Lung microvascular endothelial cell (primary cell): ENCODE measurements around the gene RNU6-9. TPM values are rescaled to one million over a fixed set of nuclear protein-coding genes. Genes with fewer than 3 reads are reported as not detected.
A peak's percentile ranks its signal among the peaks of the same experiment; 100 is the strongest.

Experiments
- DNase-seq, 2 donors: peaks; one replicate each; pipeline versions ENCODE4 v3.0.0 to v3.0.0-alpha.2; 2010; ENCODE audit warnings: low read depth in 2 of 2
- total RNA-seq: library from RNA; depleted of rRNA; stranded (reverse); fragments of >200 nt; gene quantifications from 2 replicates; pipeline ENCODE4 v1.2.1, GENCODE V29; 2014

Gene RNU6-9
- total RNA-seq, 1 donor from 2014 or later = not detected

DNA sequence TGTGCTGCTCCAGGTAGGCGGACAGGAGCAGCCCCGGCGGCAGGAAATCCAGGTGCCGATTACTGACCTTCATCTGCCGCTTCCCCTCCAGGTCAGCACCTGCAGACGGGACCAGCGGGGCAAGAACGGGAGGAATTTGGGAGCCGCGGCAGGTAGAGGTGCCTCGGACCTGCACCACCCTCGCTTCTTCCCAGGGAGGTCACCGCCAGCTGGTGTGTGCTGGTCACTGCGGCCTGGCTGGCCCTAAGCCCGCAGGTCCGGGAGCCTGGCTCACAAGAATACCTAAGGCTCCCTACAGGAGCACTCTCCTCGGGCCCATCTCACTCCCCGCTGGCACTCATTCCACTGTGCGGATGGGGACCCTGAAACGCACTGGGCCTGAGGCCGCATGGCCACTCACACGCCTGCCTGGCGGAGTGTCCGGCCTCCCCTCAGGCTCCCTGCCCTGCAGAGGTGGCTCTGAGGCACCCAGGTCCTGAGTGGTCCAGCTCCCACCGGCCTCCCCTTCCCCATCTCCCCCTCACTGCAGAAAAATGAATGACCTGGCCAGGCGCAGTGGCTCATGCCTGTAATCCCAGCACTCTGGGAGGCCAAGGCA, 4.3 kb downstream of the RNU6-9 start:
- no peak for DNase-seq

DNA sequence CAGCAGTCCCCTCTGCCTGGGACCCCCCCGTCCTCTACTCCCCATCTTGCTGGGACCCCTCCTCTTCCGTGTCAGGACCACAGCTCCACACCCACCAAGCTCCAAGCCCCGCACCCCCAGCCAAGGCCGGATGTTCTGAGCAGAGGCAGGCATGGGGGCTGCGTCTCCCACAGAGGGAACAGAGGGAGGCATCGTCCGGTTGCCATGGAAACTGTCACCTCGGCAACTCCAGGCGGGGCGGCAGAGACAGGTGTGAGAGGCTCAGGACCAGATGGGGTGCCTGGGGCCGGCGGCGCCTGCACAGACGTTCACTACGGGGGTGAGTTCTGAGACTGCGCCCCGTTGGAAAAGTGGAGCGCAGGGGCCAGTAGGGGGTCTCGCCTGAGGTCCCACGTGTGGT, 5.4 kb downstream of the RNU6-9 start:
- DNase-seq = no peak

DNA sequence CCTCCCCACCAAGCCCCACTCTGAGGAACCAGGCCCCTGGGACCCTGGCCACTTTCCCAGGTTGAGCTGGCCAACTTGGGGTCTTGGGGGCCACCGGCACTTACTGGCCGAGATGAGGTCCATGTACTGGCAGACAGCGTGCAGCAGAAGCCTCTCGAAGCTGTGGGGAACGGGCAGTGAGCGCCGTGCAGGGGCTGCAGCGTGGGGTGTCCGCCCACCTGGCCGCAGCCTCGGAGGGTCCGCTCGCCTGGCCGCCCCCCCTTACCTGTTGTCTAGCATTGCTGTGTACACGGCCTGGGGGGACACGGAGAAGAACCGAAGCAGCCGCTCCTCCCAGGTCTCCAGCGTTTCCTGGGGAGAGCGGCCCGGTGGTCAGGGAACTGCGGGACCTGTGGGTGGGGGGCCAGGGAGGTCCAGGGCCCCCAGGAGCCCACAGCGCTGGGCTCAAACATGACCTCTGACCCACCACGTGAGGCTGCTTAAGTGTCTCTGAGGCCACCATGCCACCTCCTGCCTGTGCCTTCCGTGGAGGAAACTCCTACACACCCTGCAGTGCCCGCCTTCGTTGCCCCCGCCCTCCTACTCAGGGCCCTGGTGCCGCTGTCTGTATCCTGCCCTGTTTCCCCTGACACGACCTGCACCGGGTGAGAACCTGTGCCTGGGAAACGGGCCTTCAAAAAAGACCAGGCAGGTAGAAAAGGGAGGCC, 6.2 kb downstream of the RNU6-9 start:
- DNase-seq = no peak

DNA sequence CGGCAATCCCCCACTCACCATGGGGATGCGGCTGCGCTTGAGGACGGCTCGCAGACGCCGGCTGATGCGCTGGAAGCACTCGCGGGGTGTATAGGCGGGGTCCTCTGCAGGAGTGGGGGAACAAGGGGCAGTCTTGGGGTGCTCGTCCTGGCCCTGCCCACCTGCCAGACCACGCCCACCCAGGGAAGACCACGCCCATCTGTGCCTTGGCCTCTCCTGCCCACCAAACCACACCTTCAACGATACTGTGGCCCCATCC, 6.7 kb downstream of the RNU6-9 start:
- DNase-seq = no peak

DNA sequence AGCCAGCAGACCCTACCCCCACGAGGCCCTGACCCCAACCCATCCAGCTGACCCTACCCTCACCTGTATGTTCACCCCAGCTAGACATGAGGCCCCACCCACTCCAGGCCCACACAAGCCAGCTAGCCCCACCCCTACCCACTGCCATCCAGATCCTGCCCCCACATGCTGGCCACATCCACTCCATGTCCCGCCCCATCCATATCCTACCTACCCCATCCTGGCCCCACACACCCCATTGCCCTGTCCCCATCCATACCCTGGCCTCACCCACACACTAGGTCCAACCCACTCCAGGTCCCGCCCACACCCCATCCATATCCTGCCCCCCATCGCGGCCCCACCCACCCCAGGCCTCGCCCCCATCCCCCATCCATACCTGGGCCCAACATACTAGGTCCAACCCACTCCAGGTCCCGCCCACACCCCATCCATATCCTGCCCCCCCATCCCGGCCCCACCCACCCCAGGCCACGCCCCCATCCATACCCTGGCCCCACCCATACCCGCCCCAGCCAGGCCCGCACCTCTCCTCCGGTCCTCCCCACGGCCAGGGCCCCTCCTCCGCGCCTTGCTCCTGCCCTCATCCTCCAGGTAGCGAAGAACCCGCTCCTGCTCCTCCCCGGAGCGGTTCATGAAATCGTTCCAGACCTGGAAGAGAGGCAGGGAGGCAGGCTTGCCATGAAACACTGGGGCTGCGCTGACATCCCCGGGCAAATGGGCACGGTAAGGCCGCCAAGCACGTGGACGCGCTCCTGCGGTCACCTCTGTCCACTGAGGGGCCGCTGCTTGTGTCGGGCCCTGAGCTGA, 7.2 kb downstream of the RNU6-9 start:
- no peak for DNase-seq

DNA sequence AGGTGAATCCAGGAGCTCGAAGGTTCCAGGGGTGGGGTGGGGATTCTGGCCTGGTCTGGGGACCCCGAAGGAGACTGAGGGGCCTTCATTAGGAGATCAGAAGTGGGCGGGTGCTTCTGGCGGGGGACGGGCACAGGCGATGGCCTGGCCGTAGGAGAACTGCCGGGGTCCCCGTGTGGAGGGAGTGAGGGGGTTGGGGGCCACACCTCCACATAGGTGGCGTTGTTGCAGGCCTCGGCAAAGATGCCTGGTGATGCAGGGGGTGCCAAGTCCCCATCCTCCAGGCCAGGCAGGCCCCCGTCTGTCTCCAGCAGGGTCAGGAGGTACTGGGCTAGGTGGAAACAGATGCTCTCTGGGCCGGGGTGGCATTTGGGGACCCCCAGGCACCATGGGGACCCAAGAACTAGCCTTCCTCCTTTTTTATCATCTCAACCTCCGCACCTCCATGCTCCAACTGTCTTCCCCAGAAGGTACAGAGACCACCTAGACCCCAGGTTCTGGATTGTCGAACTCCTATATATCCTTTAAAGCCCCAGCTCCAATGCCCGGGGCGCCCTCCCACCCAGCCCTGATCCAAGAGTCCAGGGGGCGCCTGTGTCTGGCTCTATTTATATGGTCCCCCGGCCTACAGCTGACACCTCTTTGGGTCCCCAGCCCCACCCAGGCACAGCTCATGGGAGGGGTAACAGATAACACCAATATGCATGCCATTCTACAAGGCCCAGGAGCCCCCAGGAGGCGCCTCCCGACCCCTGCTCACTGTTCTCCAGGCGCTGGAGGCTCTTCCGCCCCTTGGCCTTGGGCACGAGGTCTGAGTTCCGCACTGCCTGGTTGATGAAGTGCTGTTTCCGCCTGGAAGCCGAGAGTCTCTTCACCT, 8.2 kb downstream of the RNU6-9 start:
- DNase-seq = no peak

DNA sequence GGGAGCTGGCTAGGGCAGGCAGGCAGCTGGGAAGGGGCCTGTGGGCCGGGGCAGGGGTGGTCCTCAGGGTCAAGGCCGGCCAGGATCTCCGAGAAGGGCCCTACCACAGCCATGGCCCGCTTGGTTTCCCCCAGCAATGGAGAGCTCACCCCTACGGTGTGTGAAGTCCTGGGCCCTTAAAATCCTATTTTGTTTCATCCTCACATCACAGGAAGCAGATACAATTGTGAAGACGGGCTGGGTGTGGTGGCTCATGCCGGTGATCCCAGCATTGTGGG, 8.7 kb downstream of the RNU6-9 start:
- no peak for DNase-seq

DNA sequence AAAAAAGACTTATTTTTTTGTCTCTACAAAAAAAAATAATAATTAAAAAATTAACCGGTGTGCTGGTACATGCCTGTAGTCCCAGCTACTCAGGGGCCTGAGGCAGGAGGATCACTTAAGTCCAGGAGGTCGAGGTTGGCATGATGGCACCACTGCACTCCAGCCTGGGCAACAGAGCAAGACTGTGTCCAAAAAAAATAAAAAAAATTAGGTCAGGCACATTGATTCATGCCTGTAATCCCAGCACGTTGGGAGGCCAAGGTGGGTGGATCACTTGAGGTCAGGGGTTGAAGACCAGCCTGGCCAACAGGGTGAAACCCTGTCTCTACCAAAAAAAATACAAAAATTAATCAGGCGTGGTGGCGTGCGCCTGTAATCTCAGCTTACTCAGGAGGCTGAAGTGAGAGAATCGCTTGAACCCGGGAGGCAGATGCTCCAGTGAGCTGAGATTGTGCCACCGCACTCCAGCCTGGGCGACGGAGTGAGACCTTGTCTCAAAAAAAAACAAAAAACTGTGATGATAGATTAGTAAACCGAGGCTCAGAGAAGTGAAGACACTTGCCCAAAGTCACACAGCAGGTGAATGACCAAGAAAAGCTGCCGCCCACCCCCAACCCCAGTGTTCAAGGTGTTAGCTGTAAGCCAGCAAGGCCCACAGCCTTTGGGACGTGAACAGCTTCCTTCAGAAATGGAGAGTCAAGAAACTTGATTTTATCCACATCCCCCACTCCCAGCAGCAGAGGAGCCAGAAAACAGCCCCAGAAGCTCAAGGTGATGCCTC, 9.4 kb downstream of the RNU6-9 start:
- no peak for DNase-seq

DNA sequence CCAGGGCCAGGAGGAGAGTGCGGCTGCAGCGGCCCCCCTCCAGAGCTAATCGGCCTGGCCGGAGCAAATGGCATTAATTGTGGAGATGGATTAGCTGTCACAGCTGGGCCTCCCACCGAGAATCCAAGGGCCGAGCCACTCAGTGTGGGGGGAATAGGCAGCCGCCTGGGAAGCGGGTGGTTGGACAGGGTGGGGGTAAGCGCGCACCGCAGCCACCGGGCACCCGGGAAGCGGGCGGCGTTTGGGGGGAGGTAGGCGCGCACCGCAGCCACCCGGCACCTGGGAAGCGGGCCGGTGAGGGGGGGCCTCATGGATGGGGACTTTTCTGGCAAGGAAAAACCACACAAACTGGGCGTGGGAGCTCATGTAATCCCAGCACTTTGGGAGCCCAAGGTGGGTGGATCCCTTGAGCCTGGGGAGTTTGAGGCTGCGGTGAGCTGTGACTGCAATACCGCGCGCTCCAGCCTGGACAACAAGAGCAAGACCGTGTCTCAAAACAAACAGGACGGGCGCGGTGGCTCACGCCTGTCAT, 10.0 kb downstream of the RNU6-9 start:
- no peak for DNase-seq

DNA sequence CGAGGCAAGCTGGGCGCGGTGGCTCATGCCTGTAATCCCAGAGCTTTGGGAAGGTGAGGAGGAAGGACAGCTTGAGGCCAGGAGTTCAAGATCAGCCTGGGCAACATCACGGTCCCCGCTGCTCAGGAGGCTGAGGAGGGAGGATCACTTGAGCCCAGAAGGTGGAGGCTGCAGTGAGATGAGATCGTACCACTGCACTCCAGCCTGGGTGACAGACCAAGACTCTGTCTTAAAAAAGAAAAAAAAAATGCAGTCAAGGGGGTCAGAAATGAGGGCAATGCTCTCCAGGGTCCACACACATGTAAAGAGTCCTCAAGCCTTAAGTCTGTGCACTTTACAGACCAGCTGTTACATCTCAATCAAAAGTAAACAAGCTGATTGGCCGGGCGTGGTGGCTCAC, 11.3 kb downstream of the RNU6-9 start:
- no peak for DNase-seq

DNA sequence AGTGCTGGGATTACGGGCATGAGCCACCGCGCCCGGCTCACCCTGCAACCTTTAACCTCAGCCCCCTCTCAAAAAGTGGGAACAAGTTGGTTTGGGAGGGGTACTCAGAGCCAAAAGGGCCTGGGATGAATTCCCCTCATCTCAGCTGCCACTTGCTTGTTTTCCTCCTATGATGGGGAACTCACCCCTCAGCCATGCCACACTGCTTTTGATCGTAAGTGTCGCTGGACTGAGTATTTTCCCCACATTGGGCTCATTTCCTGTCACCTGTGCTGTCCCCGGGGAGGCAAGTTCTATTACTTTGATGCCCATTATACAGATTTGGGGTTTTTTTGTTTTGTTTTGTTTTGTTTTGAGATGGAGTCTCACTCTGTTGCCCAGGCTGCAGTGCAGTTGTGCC, 13.2 kb downstream of the RNU6-9 start:
- no peak for DNase-seq

DNA sequence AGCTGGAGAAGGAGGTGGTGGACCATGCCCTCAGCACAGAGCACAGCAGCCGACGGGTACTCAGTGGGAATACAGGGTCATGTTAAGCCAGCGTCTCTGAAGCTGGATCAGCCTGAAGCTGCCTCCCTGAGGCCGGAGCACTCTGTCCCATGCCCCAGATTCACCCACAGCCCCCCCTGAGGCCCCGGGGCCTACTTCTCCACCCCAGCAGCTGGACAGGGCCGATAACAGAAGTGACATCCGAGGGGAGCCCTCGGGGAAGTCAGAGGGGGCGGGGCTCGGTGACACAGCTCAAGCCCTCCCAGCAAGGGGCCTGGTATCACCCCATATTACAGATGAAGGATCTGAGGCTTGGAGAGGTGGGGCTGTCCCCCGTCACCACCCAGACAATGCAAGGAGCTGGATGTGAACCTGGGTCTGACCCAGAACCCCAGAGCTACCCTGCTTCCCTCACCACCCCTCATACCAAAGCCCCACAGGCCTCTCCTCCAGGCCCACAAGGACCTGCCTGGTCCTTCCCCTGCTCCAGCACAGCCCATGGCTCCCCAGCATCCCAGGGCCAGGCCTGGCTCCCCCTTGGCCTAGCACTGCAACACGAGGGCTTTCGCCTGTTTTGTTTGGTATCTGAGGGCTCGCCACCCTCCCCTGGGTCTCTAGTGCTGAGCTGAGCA, 14.0 kb downstream of the RNU6-9 start:
- DNase-seq = no peak

DNA sequence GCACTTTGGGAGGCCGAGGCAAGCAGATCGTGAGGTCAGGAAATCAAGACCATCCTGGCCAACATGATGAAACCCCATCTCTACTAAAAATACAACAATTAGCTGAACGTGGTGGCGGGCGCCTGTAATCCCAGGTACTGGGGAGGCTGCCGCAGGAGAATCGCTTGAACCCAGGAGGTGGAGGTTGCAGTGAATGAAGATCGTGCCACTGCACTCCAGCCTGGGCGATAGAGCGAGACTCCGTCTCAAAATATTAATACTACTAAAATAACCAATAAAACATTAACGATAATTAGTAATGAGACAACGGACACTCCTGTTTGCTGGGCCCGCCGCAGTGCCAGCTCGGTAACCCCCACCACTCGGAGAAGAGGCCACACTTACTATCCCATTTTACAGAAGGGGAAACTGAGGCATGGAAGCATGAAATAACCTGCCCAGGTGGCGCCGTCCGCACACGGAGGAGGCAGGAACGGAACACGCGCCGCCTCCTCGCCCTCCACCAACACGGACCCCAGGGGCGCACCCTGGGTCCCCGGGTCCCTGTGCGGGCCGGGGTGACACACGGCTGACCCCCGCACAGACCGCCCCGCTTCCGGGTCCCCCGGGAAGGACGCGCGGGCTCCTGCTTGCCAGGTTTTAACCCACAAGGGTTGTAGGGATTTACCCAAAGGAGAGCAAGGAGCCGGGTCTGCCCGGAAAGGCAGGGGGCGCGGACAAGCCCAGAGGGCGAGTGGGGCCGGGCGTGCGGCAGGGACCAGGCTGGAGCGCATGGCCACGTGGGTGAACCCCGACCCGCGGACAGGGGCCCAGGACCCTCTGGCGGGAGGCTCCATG, 18.1 kb downstream of the RNU6-9 start:
- no peak for DNase-seq

DNA sequence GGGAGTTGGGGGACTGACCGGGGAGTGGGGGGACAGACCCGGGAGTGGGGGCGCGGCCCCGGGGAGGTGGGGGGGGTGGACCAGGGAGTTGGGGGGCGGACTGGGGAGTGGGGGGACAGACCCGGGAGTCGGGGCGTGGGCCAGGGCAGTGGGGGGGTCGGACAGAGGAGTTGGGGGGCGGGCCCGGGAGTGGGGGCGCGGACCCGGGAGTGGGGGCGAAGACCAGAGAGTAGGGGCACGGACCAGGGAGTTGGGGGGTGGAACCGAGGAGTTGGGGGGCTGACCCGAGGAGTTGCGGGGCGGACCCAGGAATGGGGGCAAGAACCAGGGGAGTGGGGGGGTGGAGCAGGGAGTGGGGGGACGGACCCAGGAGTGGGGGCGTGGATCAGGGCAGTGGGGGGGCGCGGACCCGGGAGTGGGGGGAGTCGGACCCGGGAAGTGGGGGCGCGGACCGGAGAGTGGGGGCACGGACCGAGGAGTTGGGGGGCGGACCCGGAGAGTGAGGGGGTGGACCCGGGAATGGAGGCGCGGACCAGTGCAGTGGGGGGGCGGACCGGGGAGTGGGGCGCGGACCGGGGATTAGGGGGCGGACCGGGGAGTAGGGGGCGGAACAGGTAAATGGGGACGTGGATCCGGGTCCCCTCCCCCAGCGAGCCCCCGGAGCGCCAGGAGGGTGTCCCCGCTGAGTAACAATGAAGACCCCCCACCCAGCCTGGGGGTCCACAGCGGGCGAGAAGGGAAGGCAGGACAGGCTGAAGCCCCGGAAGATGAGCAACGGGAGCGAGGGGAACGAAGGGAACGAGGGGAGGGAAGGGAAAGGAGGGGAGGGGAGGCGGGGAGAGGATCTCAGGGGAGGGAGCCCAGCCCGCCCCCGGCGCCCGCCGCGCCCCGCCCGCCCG, 19.1 kb downstream of the RNU6-9 start:
- DNase-seq = no peak

DNA sequence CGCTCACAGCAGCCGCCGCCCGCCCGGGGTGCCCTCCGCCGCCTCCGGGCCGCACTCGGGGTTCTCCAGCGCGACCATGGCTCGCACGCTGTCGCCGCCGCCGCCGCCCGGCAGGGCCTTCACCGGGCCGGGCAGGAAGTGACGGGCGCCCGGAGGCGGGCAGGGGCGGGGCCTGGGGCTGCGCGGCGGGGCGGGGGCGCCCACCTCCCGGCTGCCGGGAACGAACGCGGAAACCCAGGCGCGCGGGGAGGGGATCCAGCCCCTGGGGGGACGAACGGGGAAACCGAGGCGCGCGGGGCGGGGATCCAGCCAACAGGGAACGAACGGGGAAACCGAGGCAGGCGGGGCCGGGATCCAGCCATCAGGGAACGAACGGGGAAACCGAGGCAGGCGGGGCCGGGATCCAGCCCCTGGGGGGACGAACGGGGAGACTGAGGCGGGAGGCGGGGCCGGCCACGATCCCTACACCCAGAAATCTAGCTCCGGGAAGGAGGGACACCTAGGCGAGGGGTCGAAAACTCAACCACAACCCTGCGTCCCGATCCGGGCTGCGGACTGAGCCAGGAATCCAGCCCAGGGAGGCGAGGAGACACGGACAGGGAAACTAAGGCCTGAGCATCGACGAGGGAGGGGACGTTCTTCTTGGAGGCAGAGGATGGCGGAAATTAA, 19.9 kb downstream of the RNU6-9 start, which contains the start of gene R3HDM4:
Gene R3HDM4, minus strand, starts transcription at position 140 of the 669 bp plus-strand sequence. Its CDS starts 62 bp downstream, at position 78.
- peak; percentile 66 to 82 for DNase-seq

DNA sequence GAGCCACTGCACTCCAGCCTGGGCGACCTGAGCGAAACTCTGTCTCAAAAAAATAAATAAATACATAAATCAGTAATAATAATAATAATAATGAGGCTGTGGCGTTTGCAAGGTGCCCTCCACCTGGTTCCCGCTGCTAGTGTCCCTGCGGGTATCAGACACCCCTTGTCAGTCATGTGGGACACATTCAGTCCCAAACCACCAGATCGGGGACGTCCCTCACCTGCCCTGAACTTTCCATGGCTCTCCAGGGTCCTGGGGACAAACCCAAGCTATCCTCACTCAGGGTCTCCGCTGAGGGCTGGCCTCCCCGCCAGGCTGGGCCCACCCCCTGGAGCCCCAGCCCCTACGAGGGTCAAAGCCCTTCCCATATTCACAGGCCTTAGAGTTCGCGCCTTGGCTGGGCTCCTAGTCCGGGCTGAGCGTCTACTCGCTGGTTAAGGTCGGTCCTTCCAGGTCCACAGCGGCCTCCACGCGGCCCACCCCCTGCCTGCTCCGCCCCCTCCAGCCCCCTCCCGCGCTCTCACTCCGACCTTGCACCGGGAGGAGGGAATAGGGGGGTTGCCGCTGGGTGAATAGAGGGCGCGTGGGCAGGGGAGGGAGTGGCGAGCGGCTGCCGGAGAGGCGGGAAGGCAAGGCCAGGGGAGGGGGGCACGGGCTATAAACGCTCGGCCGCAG, 23.5 kb downstream of the RNU6-9 start:
- no peak for DNase-seq
